ENCODE results near the gene LRG1. TPM values are rescaled to one million over a fixed set of nuclear protein-coding genes. Genes with fewer than 3 reads are reported as not detected.

LRG1 gene
- total RNA-seq, 1 experiment from 2014 or later = not detected

DNA sequence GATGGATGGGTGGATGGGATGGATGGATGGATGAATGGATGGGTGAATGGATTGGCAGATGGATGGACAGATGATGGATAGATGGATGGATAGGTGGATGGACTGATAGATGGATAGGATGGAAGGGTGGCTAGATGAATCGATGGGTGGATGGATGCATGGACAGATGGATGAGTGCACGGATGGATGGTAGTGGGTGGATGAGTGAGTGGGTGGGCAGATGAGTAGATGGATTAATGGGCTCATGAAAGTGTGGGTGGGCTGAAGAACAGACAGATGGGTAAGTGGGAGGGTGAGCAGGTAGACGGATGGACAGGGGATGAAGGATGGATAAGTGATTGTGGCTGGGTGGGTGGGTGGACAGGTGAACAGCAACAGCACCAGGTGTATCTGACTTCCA is 13.9 kb upstream of the LRG1 start:
- no peak for TF ChIP-seq EZH2 (IDR thresholded peaks at IDR 0.05; ENCODE audit: borderline replicate concordance, low read depth, low read length, poor library complexity, severe bottlenecking)
- TF ChIP-seq, protein P1, sequence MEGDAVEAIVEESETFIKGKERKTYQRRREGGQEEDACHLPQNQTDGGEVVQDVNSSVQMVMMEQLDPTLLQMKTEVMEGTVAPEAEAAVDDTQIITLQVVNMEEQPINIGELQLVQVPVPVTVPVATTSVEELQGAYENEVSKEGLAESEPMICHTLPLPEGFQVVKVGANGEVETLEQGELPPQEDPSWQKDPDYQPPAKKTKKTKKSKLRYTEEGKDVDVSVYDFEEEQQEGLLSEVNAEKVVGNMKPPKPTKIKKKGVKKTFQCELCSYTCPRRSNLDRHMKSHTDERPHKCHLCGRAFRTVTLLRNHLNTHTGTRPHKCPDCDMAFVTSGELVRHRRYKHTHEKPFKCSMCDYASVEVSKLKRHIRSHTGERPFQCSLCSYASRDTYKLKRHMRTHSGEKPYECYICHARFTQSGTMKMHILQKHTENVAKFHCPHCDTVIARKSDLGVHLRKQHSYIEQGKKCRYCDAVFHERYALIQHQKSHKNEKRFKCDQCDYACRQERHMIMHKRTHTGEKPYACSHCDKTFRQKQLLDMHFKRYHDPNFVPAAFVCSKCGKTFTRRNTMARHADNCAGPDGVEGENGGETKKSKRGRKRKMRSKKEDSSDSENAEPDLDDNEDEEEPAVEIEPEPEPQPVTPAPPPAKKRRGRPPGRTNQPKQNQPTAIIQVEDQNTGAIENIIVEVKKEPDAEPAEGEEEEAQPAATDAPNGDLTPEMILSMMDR (conservative IDR thresholded peaks at IDR 0.05; ENCODE audit: low read depth, low read length) = no peak
- POLR2A ChIA-PET (ENCODE audit: low non-redundant PET) = no interaction called here
- no peaks in the 10 kb centered on the region for H3K36me3 ChIP-seq (ENCODE audit: insufficient read depth, low read length, poor library complexity, severe bottlenecking)
- no TSS peak for BruUV-seq (replicated peaks)
- intact Hi-C loops (cut with micrococcal nuclease; ENCODE audit: unreplicated experiment) = no loop called here
- H3K4me3 ChIP-seq (ENCODE audit: low read depth, low read length, poor library complexity, severe bottlenecking) = no peak overlapping the region
- DNase-seq (ENCODE audit: low spot score) = no peak
- no peaks in the 10 kb centered on the region for H3K9me3 ChIP-seq (ENCODE audit: low read depth, low read length, poor library complexity, severe bottlenecking)
- no peaks in the 10 kb centered on the region for H3K27me3 ChIP-seq (replicated peaks; ENCODE audit: insufficient read depth, low read depth, low read length, poor library complexity)
- no peaks in the 10 kb centered on the region for H3K4me1 ChIP-seq (ENCODE audit: insufficient read depth, low read length, poor library complexity, severe bottlenecking)
- CTCF ChIA-PET = no interaction called here
- no peak overlapping the region for H3K27ac ChIP-seq (ENCODE audit: low read depth, low read length, poor library complexity, severe bottlenecking)

DNA sequence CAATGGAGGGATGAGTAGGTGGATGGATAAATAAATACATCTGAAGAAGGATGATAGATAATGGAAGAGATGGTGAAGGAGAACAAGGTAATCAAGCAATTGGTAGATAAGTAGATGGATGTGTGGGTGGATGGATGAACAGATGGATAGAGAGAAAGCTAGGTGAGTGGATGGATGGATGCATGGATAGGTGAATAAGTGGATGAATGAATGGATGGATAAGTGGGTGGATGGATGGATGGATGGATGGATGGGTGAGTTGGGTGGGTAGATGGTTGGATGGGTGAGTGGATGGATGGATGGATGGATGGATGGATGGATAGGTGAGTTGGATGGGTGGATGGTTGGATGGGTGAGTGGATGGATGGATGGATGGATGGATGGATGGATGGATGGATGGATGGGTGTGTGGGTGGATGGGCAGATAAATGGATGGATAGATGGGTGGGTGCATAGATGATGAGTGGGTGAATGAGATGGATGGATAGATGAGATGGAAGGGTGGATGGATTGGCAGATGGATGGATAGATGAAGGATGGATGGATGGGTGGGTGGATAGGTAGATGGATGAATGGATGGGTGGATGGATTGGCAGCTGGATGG is 13.4 kb upstream of the LRG1 start:
- no peaks in the 10 kb centered on the region for H3K9me3 ChIP-seq (ENCODE audit: low read depth, low read length, poor library complexity, severe bottlenecking)
- intact Hi-C loops (cut with micrococcal nuclease; ENCODE audit: unreplicated experiment) = no loop called here
- no TSS peak for BruUV-seq (replicated peaks)
- H3K4me3 ChIP-seq (ENCODE audit: low read depth, low read length, poor library complexity, severe bottlenecking) = no peak overlapping the region
- H3K4me1 ChIP-seq (ENCODE audit: insufficient read depth, low read length, poor library complexity, severe bottlenecking) = no peaks in the 10 kb centered on the region
- no peak overlapping the region for H3K27ac ChIP-seq (ENCODE audit: low read depth, low read length, poor library complexity, severe bottlenecking)
- ChIA-PET CTCF (no interaction called here), POLR2A (ENCODE audit: low non-redundant PET) (no interaction called here)
- TF ChIP-seq EZH2 (IDR thresholded peaks at IDR 0.05; ENCODE audit: borderline replicate concordance, low read depth, low read length, poor library complexity, severe bottlenecking) = no peak
- TF ChIP-seq, protein P1 (conservative IDR thresholded peaks at IDR 0.05; ENCODE audit: low read depth, low read length) = no peak
- no peaks in the 10 kb centered on the region for H3K27me3 ChIP-seq (replicated peaks; ENCODE audit: insufficient read depth, low read depth, low read length, poor library complexity)
- H3K36me3 ChIP-seq (ENCODE audit: insufficient read depth, low read length, poor library complexity, severe bottlenecking) = no peaks in the 10 kb centered on the region
- no peak for DNase-seq (ENCODE audit: low spot score)

DNA sequence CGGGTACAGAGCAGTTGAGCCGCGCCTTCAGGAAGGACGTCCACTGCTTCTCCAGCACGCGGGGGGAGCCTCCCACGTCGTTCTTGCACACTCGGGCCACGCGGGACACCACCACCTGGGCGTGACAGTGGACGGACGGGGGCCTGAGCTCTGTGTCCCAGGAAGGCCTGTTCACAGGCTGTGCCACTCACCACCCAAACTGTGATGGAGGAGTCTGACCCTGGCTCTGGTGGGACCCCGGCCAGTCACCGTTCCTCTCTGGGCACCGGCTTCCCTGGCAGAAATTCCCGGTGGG is 12.6 kb upstream of the LRG1 start:
- TF ChIP-seq EZH2 (IDR thresholded peaks at IDR 0.05; ENCODE audit: borderline replicate concordance, low read depth, low read length, poor library complexity, severe bottlenecking) = no peak
- TF ChIP-seq, protein P1 (conservative IDR thresholded peaks at IDR 0.05; ENCODE audit: low read depth, low read length) = no peak
- intact Hi-C loops (cut with micrococcal nuclease; ENCODE audit: unreplicated experiment) = no loop called here
- CTCF ChIA-PET = no interaction called here
- Histone ChIP-seq H3K27me3 (replicated peaks; ENCODE audit: insufficient read depth, low read depth, low read length, poor library complexity) (no peaks in the 10 kb centered on the region), H3K4me1 (ENCODE audit: insufficient read depth, low read length, poor library complexity, severe bottlenecking) (no peaks in the 10 kb centered on the region), H3K9me3 (ENCODE audit: low read depth, low read length, poor library complexity, severe bottlenecking) (no peaks in the 10 kb centered on the region), H3K36me3 (ENCODE audit: insufficient read depth, low read length, poor library complexity, severe bottlenecking) (no peaks in the 10 kb centered on the region), H3K27ac (ENCODE audit: low read depth, low read length, poor library complexity, severe bottlenecking) (no peak overlapping the region), H3K4me3 (ENCODE audit: low read depth, low read length, poor library complexity, severe bottlenecking) (no peak overlapping the region)
- POLR2A ChIA-PET (ENCODE audit: low non-redundant PET) = no interaction called here
- no peak for DNase-seq (ENCODE audit: low spot score)
- no TSS peak for BruUV-seq (replicated peaks)

Measured in A673 (cell line).